HepG2 (cell line): Measurements from ENCODE around the gene RPS6KA5. TPM values are rescaled to one million over a fixed set of nuclear protein-coding genes. Genes with fewer than 3 reads are reported as not detected.

ENCODE experiments used
- ATAC-seq: fragments of 200-7000 bp; cut with Tn5 transposase; 3 replicates; pipeline ENCODE4 v1.9.1; 2020; ENCODE audit warnings: mild to moderate bottlenecking, moderate library complexity
- BruUV-seq: library from RNA; stranded (reverse); fragments of 400-500 nt; replicated peaks from 2 replicates; lab custom pipeline; 2021; lab: Mats Ljungman, UMichigan
- CTCF ChIA-PET: fragments of 300-600 bp; formaldehyde crosslinking; extraction: SDS; loops from one replicate; lab custom pipeline; 2021; ENCODE audit warnings: low total read pairs, inconsistent platforms, low intra/inter-chr PET ratio; lab: Yijun Ruan, JAX
- POLR2A ChIA-PET: fragments of 350-600 bp; sonication (Branson Sonifier 250); formaldehyde crosslinking; loops from one replicate; lab custom pipeline; 2020; ENCODE audit warnings: antibody characterized with exemption, inconsistent platforms; lab: Yijun Ruan, JAX
- DNase-seq: peaks from one replicate; pipeline ENCODE4 v3.0.0-alpha.2; 2015; ENCODE audit warnings: low spot score
- FAIRE-seq: peaks from 3 replicates; lab custom pipeline; 2011; peaks lifted over from hg19 to GRCh38; lab: Jason Lieb, UNC
- H2AFZ ChIP-seq: one replicate; pipeline ENCODE4 v1.6.1; 2011; ENCODE audit warnings: low read length, inconsistent platforms
- H3K27ac ChIP-seq: fragments of 300-600 bp; 3 replicates; pipeline ENCODE4 v1.8.0; 2011; ENCODE audit warnings: mixed run types, mild to moderate bottlenecking, mixed read lengths, low read length, inconsistent platforms; ENCODE audit not compliant: insufficient read depth; ENCODE audit errors: extremely low read length
- H3K27me3 ChIP-seq, 2 experiments: fragments of 200-600 bp in 1 of 2; 2 replicates in 1 of 2; 3 replicates in 1 of 2; pipeline versions ENCODE4 v1.6.0 to v1.8.0; 2011; ENCODE audit warnings: low read length in 2 of 2, mild to moderate bottlenecking in 2 of 2, moderate library complexity in 2 of 2, inconsistent platforms in 1 of 2; ENCODE audit not compliant: insufficient read depth in 2 of 2, control insufficient read depth in 1 of 2
- H3K36me3 ChIP-seq, 2 experiments: fragments of 200-600 bp in 1 of 2; replicated peaks in 1 of 2; 2 replicates in 1 of 2; 3 replicates in 1 of 2; pipeline versions ENCODE4 v1.5.1 to v1.8.0; 2011; ENCODE audit warnings: low read length in 2 of 2, inconsistent platforms in 1 of 2; ENCODE audit not compliant: insufficient read depth in 2 of 2, control insufficient read depth in 1 of 2
- H3K4me1 ChIP-seq: 2 replicates; pipeline ENCODE4 v1.5.1; 2012; ENCODE audit warnings: low read length, inconsistent platforms; ENCODE audit not compliant: insufficient read depth
- H3K4me2 ChIP-seq: 2 replicates; pipeline ENCODE4 v1.6.0; 2011; ENCODE audit warnings: low read depth, low read length, inconsistent platforms
- H3K4me3 ChIP-seq, 3 experiments: fragments of 200-600 bp in 1 of 3; sonication (generic), shearing (Covaris generic) in 1 of 3; replicated peaks in 1 of 3; 2 replicates each; pipeline ENCODE4 v1.5.1; 2011 to 2016; ENCODE audit warnings: low read length in 3 of 3, inconsistent platforms in 2 of 3, low read depth in 2 of 3, mild to moderate bottlenecking in 2 of 3, control low read depth in 1 of 3, mixed read lengths in 1 of 3; ENCODE audit not compliant: insufficient read depth in 1 of 3
- H3K79me2 ChIP-seq: one replicate; pipeline ENCODE4 v1.6.1; 2011; ENCODE audit warnings: low read length, inconsistent platforms; ENCODE audit not compliant: insufficient read depth
- H3K9ac ChIP-seq: 2 replicates; pipeline ENCODE4 v1.6.0; 2011; ENCODE audit warnings: mild to moderate bottlenecking, low read depth, low read length, inconsistent platforms; ENCODE audit not compliant: insufficient read depth
- H3K9me3 ChIP-seq: 2 replicates; pipeline ENCODE4 v1.5.1; 2012; ENCODE audit warnings: mild to moderate bottlenecking, low read length
- H4K20me1 ChIP-seq: 2 replicates; pipeline ENCODE4 v1.6.0; 2011; ENCODE audit warnings: inconsistent platforms, mild to moderate bottlenecking, low read length, moderate library complexity; ENCODE audit not compliant: insufficient read depth
- HMGA1 ChIP-seq: sonication (generic); formaldehyde crosslinking; conservative IDR thresholded peaks from 2 replicates; pipeline ENCODE4 v1.4.0; 2020; ENCODE audit warnings: missing genetic modification reagents
- MIXL1 ChIP-seq: IDR thresholded peaks from 2 replicates; pipeline ENCODE4 v1.6.1; 2016
- MTA3 ChIP-seq: sonication (generic); formaldehyde crosslinking; IDR thresholded peaks from 2 replicates; pipeline ENCODE4 v1.4.0; 2020; ENCODE audit warnings: missing genetic modification reagents
- POGZ ChIP-seq: sonication (generic); formaldehyde crosslinking; IDR thresholded peaks from 2 replicates; pipeline ENCODE4 v1.4.0; 2020; ENCODE audit warnings: mild to moderate bottlenecking, missing genetic modification reagents
- PRMT3 ChIP-seq: sonication (generic); formaldehyde crosslinking; IDR thresholded peaks from 2 replicates; pipeline ENCODE4 v1.8.1; 2022; ENCODE audit warnings: low read depth, mild to moderate bottlenecking, moderate library complexity, missing genetic modification reagents, borderline replicate concordance
- TEAD2 ChIP-seq: sonication (generic); formaldehyde crosslinking; IDR thresholded peaks from 2 replicates; pipeline ENCODE4 v1.9.0; 2021; ENCODE audit warnings: missing genetic modification reagents
- ZBTB1 ChIP-seq: sonication (generic); formaldehyde crosslinking; IDR thresholded peaks from 2 replicates; pipeline ENCODE4 v1.4.0; 2020; ENCODE audit warnings: missing genetic modification reagents, borderline replicate concordance
- ZNF441 ChIP-seq: sonication (generic); formaldehyde crosslinking; IDR thresholded peaks from 2 replicates; pipeline ENCODE4 v1.7.0; 2021; ENCODE audit warnings: missing genetic modification reagents, borderline replicate concordance
- ZNF501 ChIP-seq: sonication (generic); formaldehyde crosslinking; IDR thresholded peaks from 2 replicates; pipeline ENCODE4 v1.5.1; 2020; ENCODE audit warnings: mild to moderate bottlenecking, moderate library complexity, missing genetic modification reagents
- ZNF609 ChIP-seq: sonication (generic); formaldehyde crosslinking; IDR thresholded peaks from 2 replicates; pipeline ENCODE4 v1.4.0; 2020; ENCODE audit warnings: mild to moderate bottlenecking, missing genetic modification reagents, borderline replicate concordance
- WGBS: methylation state at CpG from one replicate; pipeline ENCODE4 v1.1.6; 2017; ENCODE audit warnings: low lambda C conversion rate; 5-methylcytosine and 5-hydroxymethylcytosine counted together
- in situ Hi-C: cut with HindIII; loops from 2 replicates; pipeline ENCODE4 v1.10.0; 2017; ENCODE audit warnings: low pct_unique_long_range_greater_than_20kb; ENCODE audit not compliant: extremely low pct_ligation_motif_present
- intact Hi-C: fragments of 100-400 bp; cut with micrococcal nuclease; formaldehyde crosslinking; loops from one replicate; pipeline ENCODE4 v1.10.0; 2022; ENCODE audit not compliant: unreplicated experiment
- polyA plus RNA-seq, 8 experiments: library from polyadenylated mRNA; depleted of rRNA in 3 of 8; stranded (reverse) in 7 of 8; unstranded in 1 of 8; fragments of >200 nt; fragmentation: Illumina TruSeq in 4 of 8; extraction: Trizol in 4 of 8; gene quantifications; 2 replicates each; pipeline versions ENCODE4 v1.2.1 to v1.2.3, GENCODE V29; 2011 to 2016; ENCODE audit warnings: low read depth in 4 of 8, missing spikeins in 1 of 8, mixed read lengths in 1 of 8; ENCODE audit not compliant: insufficient read depth in 1 of 8
- total RNA-seq, 5 experiments: library from RNA; depleted of rRNA; stranded (reverse); fragments of >200 nt; fragmentation: Illumina TruSeq; extraction: Trizol; gene quantifications; 2 replicates each; pipeline ENCODE4 v1.2.3, GENCODE V29; 2016; ENCODE audit warnings: low read depth in 1 of 5

The RPS6KA5 gene
- total and polyA plus RNA-seq, 2 of the 13 experiments (the other 11 are each of a cell fraction or from before 2014, with no cell fraction given): 0.50 to 0.58 TPM

- H3K27me3 ChIP-seq: no peaks in the 10 kb centered on the region
- no peaks in the 10 kb centered on the region for H3K4me1 ChIP-seq
- intact Hi-C loops: no loop called here
- H3K79me2 ChIP-seq: no peaks in the 10 kb centered on the region
- POLR2A ChIA-PET: no interaction called here
- CTCF ChIA-PET: no interaction called here
- BruUV-seq: no TSS peak
- no peak for DNase-seq
- in situ Hi-C loops: no loop called here
- no peaks in the 10 kb centered on the region for H4K20me1 ChIP-seq
- no peak overlapping the region for H3K4me3 ChIP-seq
- no peaks in the 10 kb centered on the region for H3K36me3 ChIP-seq
- no peak for TF ChIP-seq MIXL1 (CRISPR knock-in tag)
- no peak for TF ChIP-seq TEAD2 (CRISPR knock-in tag)
- TF ChIP-seq HMGA1 (CRISPR knock-in tag): no peak
- no peak for TF ChIP-seq MTA3 (CRISPR knock-in tag)
- TF ChIP-seq ZNF501 (CRISPR knock-in tag): no peak
- TF ChIP-seq PRMT3 (CRISPR knock-in tag): no peak
- TF ChIP-seq, all 625 proteins: peak for 0
- H3K4me2 ChIP-seq: no peak overlapping the region
- no peak overlapping the region for H2AFZ ChIP-seq
- H3K9ac ChIP-seq: no peak overlapping the region
- H3K9me3 ChIP-seq: no peaks in the 10 kb centered on the region
- no peak overlapping the region for H3K27ac ChIP-seq
- FAIRE-seq (no peak), ATAC-seq (no peak)
Measured at GRCh38 chr14:90866833-90867232, 193.6 kb downstream of the RPS6KA5 start.

GRCh38 chr14:90864741-90865140 is 195.7 kb downstream of the RPS6KA5 start:
- H4K20me1 ChIP-seq: no peaks in the 10 kb centered on the region
- no peak overlapping the region for H3K27ac ChIP-seq
- ChIA-PET POLR2A (no interaction called here), CTCF (no interaction called here)
- no TSS peak for BruUV-seq
- H3K4me2 ChIP-seq: no peak overlapping the region
- H3K79me2 ChIP-seq: no peaks in the 10 kb centered on the region
- ATAC-seq (no peak), DNase-seq (no peak), FAIRE-seq (no peak)
- no peaks in the 10 kb centered on the region for H3K36me3 ChIP-seq
- intact Hi-C loops (no loop called here), in situ Hi-C loops (no loop called here)
- no peaks in the 10 kb centered on the region for H3K4me1 ChIP-seq
- no peak overlapping the region for H3K9ac ChIP-seq
- H3K9me3 ChIP-seq: no peaks in the 10 kb centered on the region
- no peaks in the 10 kb centered on the region for H3K27me3 ChIP-seq
- H3K4me3 ChIP-seq: no peak overlapping the region
- no peak overlapping the region for H2AFZ ChIP-seq
- WGBS: 95% methylated on average over 2 of the region's 2 CpGs
- TF ChIP-seq ZNF441 (CRISPR knock-in tag) (no peak), POGZ (CRISPR knock-in tag) (no peak), ZNF609 (CRISPR knock-in tag) (no peak), ZBTB1 (CRISPR knock-in tag) (no peak)
